ENCODE data around the gene NXNL1.
"Not testable (repeated sequence)": the region's sequence is repeated elsewhere in the genome, so short reads cannot be mapped to it uniquely, and the experiment has no call there.

NXNL1 gene

GRCh38 chr19:17486545-17487240, 26.0 kb upstream of the NXNL1 start:
- no peak for DNase-seq

- DNase-seq: no peak
Measured at GRCh38 chr19:17484520-17485185, 23.9 kb upstream of the NXNL1 start.

GRCh38 chr19:17483605-17484002, 22.9 kb upstream of the NXNL1 start:
- no peak for DNase-seq

- DNase-seq: no peak
Measured at GRCh38 chr19:17482877-17483604, 22.3 kb upstream of the NXNL1 start.

GRCh38 chr19:17481986-17482385, 21.3 kb upstream of the NXNL1 start:
- DNase-seq: no peak

GRCh38 chr19:17479325-17479791, 18.6 kb upstream of the NXNL1 start:
- peak; percentile 9 for DNase-seq

- no peak for DNase-seq
Measured at GRCh38 chr19:17475541-17476115, 14.9 kb upstream of the NXNL1 start.

- not testable (repeated sequence) for DNase-seq
Measured at GRCh38 chr19:17475011-17475540, 14.3 kb upstream of the NXNL1 start.

- DNase-seq: no peak
Measured at GRCh38 chr19:17473041-17473440, 12.3 kb upstream of the NXNL1 start.

GRCh38 chr19:17471410-17472125, 10.8 kb upstream of the NXNL1 start:
- DNase-seq: no peak

- peak; percentile 93 for DNase-seq
Measured at GRCh38 chr19:17470068-17470841, 9.5 kb upstream of the NXNL1 start, which contains the start of gene SLC27A1. SLC27A1 (plus strand) TSS chr19:17470524; CDS start chr19:17470541, 17 bp downstream.

- DNase-seq: peak; percentile 93
Measured at GRCh38 chr19:17469481-17470067, 8.8 kb upstream of the NXNL1 start.

GRCh38 chr19:17469092-17469480, 8.4 kb upstream of the NXNL1 start:
- no peak for DNase-seq

- no peak for DNase-seq
Measured at GRCh38 chr19:17468302-17469091, 7.8 kb upstream of the NXNL1 start.

GRCh38 chr19:17467471-17468301, 7.0 kb upstream of the NXNL1 start:
- no peak for DNase-seq

- no peak for DNase-seq
Measured at GRCh38 chr19:17466487-17466850, 5.7 kb upstream of the NXNL1 start.

- DNase-seq: no peak
Measured at GRCh38 chr19:17458970-17459369, 1.8 kb downstream of the NXNL1 start.

GRCh38 chr19:17457616-17458015, 3.1 kb downstream of the NXNL1 start:
- no peak for DNase-seq

GRCh38 chr19:17456127-17456526, 4.6 kb downstream of the NXNL1 start:
- no peak for DNase-seq
